DMS 273 treated with DMSO at 0.1 percent for 48 hours (cell line): ENCODE results near the gene TAF9.
"Not testable (repeated sequence)": the region's sequence is repeated elsewhere in the genome, so short reads cannot be mapped to it uniquely, and the experiment has no call there.

ENCODE experiments used
- DNase-seq: peaks from one replicate; lab custom pipeline; 2025; lab: John Stamatoyannopoulos, UW

The TAF9 gene

DNA sequence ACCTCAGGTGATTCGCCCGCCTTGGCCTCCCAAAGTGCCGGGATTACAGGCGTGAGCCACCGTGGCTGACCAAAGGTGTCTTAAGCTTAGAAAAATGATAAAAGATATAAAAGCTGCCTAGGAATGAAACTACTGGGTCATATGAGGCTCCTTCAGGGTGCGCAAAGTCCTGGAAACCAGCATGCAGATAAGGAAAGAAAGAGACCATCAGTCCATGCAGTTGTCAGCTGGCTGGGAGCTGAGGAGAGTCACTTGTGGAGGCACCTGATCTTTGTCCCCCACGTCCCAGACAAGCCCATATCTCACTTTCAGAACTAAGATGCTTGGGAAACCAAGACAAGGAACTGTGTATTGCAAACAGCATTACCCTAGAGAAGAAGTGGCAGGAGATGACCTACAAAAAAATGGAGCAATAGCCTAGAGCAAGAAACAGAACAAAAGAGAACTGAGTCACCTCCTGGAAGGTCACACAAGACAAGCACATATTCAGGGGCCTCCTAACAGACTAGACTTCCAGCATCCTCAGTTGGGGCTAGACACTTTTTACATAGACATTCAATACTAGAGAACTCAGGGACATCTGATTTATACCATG, 33.9 kb downstream of the TAF9 start:
- DNase-seq, result no peak

DNA sequence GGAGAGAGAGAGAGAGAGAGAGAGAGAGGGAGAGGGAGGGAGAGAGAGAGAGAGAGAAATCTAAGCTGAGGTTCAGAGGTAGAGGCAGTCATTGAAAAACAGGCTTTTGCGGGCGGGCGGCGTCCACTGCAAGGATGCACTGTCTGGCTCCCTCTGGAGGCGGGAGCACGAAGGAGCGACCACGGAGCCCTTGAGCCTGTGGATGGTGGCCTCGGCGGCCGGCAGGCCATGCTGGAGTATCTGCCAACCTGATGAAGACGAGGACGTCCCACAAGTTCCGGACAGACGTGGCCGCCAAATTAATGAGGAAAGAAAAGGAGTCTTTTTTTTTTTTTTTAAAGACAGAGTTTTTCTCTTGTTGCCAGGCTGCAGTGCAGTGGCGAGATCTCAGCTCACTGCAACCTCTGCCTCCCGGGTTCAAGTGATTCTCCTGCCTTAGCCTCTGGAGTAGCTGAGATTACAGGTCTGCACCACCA, 34.5 kb downstream of the TAF9 start:
- peak; percentile 39 for DNase-seq

DNA sequence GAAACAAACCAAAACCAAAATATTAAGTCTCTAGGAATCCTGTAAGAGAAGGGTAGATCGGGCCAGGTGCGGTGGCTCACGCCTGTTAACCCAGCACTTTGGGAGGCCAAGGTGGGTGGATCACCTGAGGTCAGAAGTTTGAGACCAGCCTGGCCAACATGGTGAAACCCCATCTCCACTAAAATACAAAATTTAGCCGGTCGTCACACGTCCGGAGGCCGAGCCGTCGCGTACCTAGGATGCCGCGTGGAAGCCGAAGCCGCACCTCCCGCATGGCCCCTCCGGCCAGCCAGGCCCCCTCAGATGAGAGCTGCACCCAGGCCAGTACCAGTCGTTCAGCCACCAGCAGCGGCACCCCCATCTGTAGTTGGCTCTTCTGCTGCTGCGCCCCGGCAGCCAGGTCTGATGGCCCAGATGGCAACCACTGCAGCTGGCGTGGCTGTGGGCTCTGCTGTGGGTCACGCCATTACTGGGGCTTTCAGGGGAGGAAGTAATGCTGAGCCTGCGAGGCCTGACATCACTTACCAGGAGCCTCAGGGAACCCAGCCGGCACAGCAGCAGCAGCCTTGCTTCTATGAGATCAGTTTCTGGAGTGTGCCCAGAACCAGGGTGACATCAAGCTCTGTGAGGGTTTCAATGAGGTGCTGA, 35.5 kb downstream of the TAF9 start:
- DNase-seq, result not testable (repeated sequence)

DNA sequence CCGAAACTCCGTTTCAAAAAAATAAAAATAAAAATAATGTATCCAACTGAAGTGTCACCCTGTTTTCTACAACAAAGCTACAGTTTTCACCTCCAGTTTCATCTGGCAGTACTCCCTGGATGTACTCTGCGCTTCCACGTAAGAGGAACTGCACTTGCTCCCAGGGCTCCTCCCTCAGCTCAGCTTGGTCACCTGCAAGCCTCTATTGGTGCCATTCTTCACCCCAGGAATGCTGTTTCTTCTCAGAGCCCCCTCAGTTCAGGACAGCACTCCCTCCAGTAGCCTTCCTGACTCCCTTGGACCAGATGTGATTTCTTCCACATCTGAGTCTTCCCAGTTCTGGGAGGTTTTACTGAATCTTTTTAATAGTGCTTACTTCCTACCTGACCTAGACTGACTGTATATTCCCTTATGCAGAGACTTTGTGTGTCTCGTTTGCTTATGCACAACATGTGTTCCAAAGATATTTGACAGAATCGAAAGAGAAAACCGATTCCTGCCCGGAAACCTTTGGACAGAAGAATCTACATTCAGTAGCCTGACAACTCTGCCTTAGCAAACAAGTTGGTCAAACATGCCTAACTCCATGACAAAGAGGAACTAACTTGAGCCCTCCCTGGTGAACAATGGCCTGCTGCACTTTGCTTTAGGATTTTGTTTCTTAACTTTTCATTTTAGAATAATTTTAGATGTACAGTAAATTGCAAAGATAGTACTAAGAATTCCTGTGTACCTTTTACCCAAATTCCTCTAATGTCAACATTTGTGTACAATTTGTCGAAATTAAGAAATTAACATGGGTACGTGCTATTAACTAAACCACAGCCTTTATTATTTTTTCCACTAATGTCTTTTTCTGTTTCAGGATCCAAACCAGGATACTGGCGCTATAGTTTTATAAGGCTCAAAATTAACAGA, 37.5 kb downstream of the TAF9 start:
- no peak for DNase-seq

DNA sequence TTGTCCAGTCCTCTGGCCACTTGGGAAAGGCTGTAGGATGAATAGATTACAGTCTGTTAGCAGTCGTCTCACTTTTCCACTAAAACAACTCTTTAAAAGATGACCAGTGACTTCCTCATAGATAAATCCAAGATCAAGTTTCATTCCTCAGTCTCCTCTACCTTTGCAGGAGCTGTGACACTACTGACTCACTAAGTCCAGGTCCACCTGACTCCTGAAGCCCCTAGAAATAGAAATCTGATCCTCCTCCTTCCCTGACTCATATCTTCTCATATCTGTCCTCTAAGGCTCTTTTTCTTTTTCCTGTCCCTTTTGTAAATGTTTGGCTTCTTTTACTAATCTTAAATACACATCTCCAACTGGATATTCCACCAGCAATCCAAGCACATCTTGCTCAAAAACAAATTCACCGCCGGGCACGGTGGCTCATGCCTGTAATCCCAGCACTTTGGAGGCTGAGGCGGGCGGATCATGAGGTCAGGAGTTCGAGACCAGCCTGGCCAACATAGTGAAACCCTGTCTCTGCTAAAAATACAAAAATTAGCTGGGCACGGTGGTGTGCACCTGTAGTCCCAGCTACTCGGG, 39.3 kb downstream of the TAF9 start:
- no peak for DNase-seq

DNA sequence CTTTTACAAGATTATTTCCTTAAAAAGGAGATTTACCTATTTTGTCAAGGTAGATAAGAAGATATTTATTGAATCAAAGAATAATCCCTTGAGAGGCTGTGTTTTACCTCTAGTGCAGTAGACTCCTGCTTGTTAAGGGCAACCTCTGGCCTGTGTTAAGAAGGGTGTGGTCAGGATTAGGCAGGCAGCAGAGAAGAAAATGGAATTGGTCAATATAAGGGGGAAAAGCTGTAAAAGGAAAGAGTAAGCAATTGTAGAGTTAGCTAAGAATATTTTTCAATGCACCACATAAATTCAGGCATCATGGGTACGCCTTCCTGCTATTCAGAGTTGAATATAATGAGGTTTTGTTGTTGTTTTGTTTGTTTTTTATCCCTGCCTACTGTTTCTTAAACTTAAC, 43.0 kb downstream of the TAF9 start:
- no peak for DNase-seq

DNA sequence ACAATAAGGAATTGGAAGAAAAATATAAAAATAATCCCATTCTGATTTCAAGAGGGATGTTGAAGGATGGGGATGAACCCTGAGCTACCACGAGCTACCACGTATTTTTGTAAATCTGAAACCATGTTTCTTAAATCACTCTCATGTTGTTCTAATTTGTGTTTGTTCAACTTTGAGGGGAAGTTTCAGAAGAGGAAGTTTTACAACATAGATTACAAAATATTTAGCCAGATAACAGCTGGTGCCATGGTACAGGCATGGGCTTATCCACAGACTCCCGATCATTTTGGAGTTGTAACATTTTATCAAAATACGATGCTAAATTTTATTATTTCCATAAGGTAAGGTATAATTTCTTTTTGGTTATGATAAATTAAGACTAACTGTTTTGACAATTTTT, 51.9 kb downstream of the TAF9 start:
- DNase-seq, result no peak

DNA sequence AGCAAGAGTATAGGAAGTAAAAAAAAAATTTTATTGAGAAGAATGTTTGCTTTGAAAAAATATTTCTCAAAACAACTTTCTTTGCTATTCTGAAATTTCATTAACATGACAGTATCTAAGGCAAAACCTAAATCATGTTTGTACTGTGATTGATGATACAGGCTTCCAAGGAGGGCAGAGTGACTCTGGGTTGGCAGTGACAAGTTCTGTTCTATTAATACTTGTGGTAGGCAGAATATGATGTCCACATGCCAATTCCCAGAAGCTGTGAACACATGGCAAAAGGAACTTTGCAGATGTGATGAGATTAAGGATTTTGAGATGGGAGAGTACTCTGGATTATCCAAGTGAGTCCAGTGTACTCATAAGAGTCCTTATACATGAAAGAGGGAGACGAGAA, 53.3 kb downstream of the TAF9 start:
- DNase-seq, result no peak
